Activated gamma-delta T cell (primary cell): Measurements from ENCODE around the gene EBF3.

Experiments
- DNase-seq: peaks from one replicate; lab custom pipeline; 2025; lab: John Stamatoyannopoulos, UW

Gene EBF3

GRCh38 chr10:129912166-129912917 is 51.7 kb downstream of the EBF3 start:
- DNase-seq = no peak

GRCh38 chr10:129911451-129912165 is 52.5 kb downstream of the EBF3 start:
- DNase-seq = no peak

- no peak for DNase-seq
Observed at GRCh38 chr10:129910861-129911260, 53.2 kb downstream of the EBF3 start.

- no peak for DNase-seq
Observed at GRCh38 chr10:129909531-129910256, 54.4 kb downstream of the EBF3 start.

DNA sequence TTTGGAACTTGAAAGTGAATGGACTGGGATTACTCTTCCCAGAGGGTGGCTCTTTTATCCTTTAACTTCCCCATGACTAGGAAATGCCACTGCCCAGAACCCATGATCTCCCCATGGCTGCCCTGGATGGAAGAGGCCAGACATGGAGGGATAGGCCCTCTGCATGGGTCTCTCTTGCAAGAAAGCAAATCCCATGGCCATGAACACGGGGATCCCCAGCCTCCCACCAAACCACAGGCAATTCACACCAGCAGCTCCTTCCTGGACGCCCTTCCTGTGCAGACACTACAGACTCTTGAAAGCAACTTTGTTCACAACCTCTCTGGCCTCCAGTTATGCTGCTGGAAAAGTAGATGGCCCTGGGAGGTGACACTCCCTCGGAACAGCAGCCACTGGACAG is 55.0 kb downstream of the EBF3 start:
- DNase-seq = no peak

- DNase-seq = no peak
Observed at GRCh38 chr10:129908406-129908805, 55.7 kb downstream of the EBF3 start.

- no peak for DNase-seq
Observed at GRCh38 chr10:129905553-129905952, 58.5 kb downstream of the EBF3 start.

DNA sequence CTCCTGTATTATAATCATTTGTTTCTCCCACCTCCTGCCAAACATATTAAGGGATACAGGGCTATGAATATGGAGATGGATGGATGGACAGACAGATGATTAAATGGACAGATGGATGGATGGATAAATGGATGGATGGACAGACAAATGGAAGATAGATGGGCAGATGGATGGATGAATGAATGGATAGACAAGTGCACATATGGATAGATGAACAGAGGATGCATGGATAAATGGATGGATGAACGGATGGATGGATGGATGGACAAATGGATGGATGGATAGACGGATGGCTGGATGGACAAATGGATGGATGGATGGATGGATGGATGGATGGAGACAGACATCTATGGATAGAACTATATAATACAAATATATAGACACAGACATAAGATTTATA is 59.8 kb downstream of the EBF3 start:
- DNase-seq = no peak

DNA sequence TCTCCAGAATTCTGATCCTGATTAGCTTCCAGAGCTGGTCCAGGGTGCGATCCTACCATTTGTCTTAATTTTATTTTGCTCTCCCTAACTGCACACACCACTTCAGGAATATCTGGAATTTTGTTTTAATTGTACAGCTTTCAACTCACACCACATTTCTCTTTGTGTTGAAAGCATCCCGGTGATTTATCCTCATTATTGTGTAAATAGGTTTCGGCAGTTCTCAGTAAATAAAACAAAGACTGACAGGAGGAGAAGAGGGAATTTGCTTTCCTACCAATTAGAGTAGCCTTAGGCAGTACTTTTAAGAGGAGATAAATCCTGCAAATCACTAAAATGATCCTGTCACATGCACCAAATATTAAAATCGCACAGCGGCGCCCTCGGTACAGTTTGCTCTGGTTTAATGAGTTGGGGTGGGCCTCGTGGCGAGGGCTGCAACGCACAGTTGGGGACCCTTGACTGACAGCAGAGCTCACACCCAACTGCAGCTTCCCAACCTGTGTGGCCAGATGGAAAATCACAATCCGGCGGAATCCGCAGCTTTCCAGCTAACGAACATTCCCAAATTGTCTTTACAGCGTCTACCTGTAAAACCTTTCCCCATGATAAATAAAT is 62.6 kb downstream of the EBF3 start:
- no peak for DNase-seq

- no peak for DNase-seq
Observed at GRCh38 chr10:129900825-129901224, 63.2 kb downstream of the EBF3 start.

- no peak for DNase-seq
Observed at GRCh38 chr10:129899276-129900130, 64.6 kb downstream of the EBF3 start.

- no peak for DNase-seq
Observed at GRCh38 chr10:129898706-129899268, 65.3 kb downstream of the EBF3 start.

- no peak for DNase-seq
Observed at GRCh38 chr10:129897871-129898626, 66.0 kb downstream of the EBF3 start.

DNA sequence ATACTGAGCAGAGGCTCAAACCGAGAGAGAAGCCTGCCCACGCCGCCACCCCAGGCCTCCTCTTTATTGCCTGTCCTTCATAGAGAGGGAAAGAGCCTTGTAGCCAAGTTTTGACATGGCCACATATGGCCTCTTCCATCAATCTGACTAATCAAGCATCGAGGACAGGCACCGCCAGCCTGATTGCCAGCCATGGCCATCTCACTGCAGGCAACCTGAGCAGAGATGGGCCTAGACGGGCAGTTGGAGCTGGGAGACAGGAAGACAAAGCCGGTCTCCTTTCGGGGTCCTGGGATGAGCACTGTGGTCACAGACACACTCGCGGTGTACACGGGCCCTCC is 67.2 kb downstream of the EBF3 start:
- no peak for DNase-seq

DNA sequence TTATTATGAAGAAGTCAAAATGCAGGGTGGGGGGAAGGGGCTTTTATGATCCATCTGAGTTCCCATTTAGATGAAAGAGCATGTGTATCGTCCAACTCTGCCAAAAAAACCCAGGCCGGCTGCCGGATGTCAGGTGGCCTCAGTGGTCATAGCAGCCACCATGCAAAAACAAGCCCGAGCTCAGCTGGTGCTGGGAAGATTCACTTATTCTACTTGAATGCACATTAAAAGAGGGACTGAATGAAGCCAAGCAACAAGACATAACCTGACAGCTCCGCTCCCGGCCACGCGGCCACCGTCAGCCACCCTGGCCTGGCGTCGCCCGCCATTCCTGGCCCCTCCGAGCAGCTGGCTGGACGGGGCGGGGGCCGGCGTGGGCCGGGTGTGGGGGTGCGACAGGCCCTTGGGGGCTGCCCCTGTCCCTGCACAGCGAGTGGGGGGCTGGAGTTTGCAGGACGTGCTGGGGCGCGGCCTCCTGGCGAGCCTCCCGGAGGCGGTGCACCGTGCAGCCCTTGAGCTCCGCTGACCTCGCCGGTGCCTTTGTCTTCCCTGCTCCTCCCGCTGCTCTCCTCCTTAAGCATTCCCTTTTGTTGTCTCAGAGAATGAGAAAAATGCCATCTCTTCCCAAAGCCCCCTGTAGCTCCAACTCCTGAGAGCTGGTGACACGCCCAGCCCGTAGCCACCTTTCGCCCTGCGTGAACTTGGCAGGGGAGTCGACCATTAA is 67.8 kb downstream of the EBF3 start:
- DNase-seq = no peak

DNA sequence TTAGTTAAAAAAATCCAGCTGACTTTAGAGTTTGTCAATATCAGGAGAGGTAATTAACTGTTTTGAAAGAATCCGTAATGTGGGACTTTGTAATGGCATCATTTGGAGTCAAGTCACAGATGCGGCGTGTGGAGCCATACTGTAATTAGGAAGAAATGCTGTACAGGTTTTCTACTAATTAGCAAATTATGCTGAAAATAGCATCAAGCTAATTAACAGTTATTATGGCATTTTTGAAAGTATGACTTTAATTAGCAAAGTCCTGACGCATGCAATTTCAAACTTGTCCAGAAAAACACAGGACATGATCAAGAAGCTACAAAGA is 68.3 kb downstream of the EBF3 start:
- DNase-seq = no peak

- DNase-seq = no peak
Observed at GRCh38 chr10:129894698-129895097, 69.4 kb downstream of the EBF3 start.

GRCh38 chr10:129893104-129894089 is 70.7 kb downstream of the EBF3 start:
- no peak for DNase-seq

DNA sequence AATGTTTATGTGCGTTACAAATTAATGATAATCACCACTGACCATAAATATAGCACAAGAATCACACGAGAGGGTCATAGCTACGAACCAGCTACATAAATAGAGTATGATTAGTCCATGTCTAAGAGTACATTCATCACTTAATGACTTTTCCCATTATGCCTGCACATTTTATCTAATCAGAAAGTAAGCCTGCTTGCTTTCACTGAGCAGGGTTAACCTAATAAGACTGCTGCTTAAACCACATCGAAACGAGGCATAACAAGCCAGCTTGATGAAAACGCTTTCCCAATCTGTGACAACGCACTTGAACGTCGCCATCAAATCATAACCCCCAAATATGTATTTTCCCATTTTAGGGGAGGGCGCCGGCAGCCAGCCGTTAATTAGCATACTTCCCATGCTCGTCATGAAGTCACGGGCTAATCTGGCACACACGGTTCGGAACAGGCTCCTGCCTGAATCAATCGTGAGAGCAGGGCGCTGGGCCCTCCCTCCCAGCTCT is 71.5 kb downstream of the EBF3 start:
- DNase-seq = no peak
